Activated naive CD8-positive, alpha-beta T cell treated with anti-CD3 and anti-CD28 coated beads, Interleukin-2, amount 10 ng/mL, durations not matched to agents 7 days and 5 days (primary cell): ENCODE data around the gene CRCP. TPM values are rescaled to one million over a fixed set of nuclear protein-coding genes. Genes with fewer than 3 reads are reported as not detected.
"Not testable (repeated sequence)": the region's sequence is repeated elsewhere in the genome, so short reads cannot be mapped to it uniquely, and the experiment has no call there.

ENCODE experiments used
- ATAC-seq: fragments of 150-1000 bp; cut with Tn5 transposase; one replicate; pipeline ENCODE4 v1.10.0; 2021; ENCODE audit warnings: low read depth, moderate library complexity
- POLR2A ChIA-PET: fragments of 350-600 bp; sonication (Branson Sonifier 250); formaldehyde crosslinking; loops from one replicate; lab custom pipeline; 2021; ENCODE audit warnings: antibody characterized with exemption; lab: Charles Lee
- DNase-seq: peaks from one replicate; pipeline ENCODE4 v3.0.0; 2021
- H3K27ac Mint-ChIP-seq: one replicate; pipeline ENCODE4 v1.8.0; 2022; ENCODE audit warnings: mild to moderate bottlenecking, mixed read lengths
- H3K27me3 Mint-ChIP-seq: one replicate; pipeline ENCODE4 v1.8.0; 2022; ENCODE audit warnings: mild to moderate bottlenecking, moderate library complexity, mixed read lengths
- H3K36me3 Mint-ChIP-seq: one replicate; pipeline ENCODE4 v1.8.0; 2021; ENCODE audit warnings: mild to moderate bottlenecking, mixed read lengths
- H3K4me1 Mint-ChIP-seq: one replicate; pipeline ENCODE4 v1.8.0; 2021; ENCODE audit warnings: mixed read lengths
- H3K4me3 Mint-ChIP-seq: one replicate; pipeline ENCODE4 v1.8.0; 2022; ENCODE audit warnings: mild to moderate bottlenecking, moderate library complexity, mixed read lengths
- H3K9me3 Mint-ChIP-seq: one replicate; pipeline ENCODE4 v1.8.0; 2021; ENCODE audit warnings: mixed read lengths
- total RNA-seq, 2 experiments: library from RNA; stranded (reverse); gene quantifications; one replicate each; pipeline ENCODE4 v1.2.3, GENCODE V29; 2021

Gene CRCP
- total RNA-seq, 2 experiments from 2014 or later, result 30.2 to 31.5 TPM

DNA sequence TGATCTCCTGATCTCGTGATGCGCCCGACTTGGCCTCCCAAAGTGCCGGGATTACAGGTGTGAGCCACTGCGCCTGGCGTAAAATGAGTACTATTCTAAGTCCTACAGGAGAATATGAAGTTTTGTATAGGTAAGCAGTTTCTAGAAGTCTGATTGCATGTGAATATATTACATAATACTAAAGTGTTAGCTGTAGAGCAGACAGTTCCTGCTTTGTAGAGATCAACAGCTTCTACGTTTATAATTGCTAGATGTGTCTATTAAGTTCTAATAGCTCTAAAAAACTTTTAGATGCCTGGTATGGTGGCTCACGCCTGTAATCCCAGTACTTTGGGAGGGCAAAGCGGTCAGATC is 8.5 kb downstream of the CRCP start:
- Mint-ChIP-seq H3K9me3 (no peaks in the 10 kb centered on the region), H3K4me3 (no peak overlapping the region), H3K36me3 (peaks cover 4% of the 10 kb centered on the region), H3K27me3 (no peaks in the 10 kb centered on the region), H3K4me1 (peaks cover 30% of the 10 kb centered on the region), H3K27ac (no peak overlapping the region)
- ATAC-seq (no peak), DNase-seq (no peak)
- POLR2A ChIA-PET, result no interaction called here

DNA sequence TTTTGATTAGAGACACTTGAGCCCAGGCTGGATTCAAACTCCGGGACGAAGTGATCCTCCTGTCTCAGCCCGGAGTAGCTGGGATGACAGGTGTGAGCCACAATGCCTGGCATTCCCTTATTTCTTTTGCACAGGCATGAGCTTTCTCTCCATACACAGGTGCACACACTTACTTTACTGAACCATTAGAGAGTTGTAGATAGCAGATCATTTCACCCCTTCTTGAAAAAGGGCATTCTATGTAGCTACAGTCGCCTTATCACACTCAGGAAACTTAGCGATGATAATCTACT is 9.9 kb downstream of the CRCP start:
- H3K9me3 Mint-ChIP-seq, DNase-seq, ATAC-seq, H3K36me3 Mint-ChIP-seq, H3K4me3 Mint-ChIP-seq, H3K27me3 Mint-ChIP-seq: not testable (repeated sequence)
- Mint-ChIP-seq H3K4me1 (peaks cover 25% of the 10 kb centered on the region), H3K27ac (peak overlapping the region; percentile 59)
- POLR2A ChIA-PET, result interaction anchor here (1.0 to 2.6 kb wide), 2 partner anchors 9 kb away, joined by 4 to 10 read pairs; partner anchors contain the start of gene CRCP

DNA sequence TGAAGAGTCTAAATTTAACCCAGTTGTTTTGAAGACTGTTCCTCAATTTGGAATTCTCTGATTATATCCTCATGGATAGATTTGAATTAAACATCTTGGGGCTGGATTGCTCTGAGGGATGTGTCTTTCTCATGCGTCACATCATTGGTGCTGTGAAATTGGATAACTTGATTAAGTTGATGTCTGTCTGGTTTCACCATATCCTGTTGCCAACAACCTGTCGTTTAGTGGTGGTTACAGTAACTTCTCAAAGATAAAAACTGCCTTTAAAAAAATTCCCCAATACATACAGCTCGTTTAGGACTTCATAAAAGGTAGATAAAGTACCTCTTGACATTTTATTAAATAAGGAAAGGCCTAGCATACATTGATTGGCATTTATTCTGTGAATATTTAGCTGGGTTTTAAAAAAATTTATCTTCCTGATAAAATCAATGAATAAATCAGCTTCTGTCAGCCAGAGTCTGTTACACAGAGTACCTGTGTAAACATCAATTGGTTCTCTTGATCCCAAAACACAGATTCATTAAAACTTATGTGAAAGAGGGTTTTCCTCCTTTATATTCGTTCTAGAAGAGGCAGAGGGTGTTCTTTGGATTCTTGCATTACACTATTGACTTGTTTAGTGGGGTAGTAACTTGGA is 10.5 kb downstream of the CRCP start:
- Mint-ChIP-seq H3K4me1 (peaks cover 28% of the 10 kb centered on the region), H3K27me3 (no peaks in the 10 kb centered on the region), H3K9me3 (no peaks in the 10 kb centered on the region), H3K36me3 (peaks cover 4% of the 10 kb centered on the region), H3K4me3 (no peak overlapping the region), H3K27ac (peak overlapping the region; percentile 64)
- no peak for ATAC-seq
- no peak for DNase-seq
- POLR2A ChIA-PET, result interaction anchor here (2.6 kb wide), 1 partner anchor 10 kb away, joined by 10 read pairs; the partner anchor contains the start of gene CRCP

DNA sequence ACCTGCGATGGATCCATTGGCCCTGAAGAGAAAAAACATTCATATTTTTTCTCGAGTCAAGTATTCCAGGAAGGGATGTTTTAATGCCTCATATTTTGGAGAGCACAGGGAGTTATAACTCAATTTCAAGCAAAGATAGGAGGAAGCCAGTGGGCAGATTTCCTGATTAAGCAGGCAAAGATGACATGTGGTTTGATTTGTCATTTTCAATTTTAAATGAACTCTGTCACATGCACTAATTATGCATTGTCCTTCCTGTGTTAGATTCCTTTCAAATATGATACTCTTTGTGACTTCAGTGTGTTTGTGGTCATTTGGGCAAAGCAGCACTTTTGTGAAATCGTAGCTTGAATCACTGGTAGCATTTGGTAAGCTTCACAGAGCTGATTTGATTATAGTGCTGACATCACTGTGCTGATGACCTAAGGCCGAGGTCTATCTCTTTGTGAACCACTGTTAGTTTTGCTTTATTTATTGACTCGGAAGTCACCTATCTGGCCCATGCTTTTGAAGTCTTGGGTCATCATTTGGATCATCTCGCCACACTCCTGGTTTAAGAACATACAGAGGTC is 11.2 kb downstream of the CRCP start:
- not testable (repeated sequence) for H3K9me3 Mint-ChIP-seq, H3K27me3 Mint-ChIP-seq, DNase-seq, H3K36me3 Mint-ChIP-seq, ATAC-seq
- Mint-ChIP-seq H3K27ac (peak overlapping the region; percentile 30), H3K4me1 (peaks cover 28% of the 10 kb centered on the region), H3K4me3 (peak overlapping the region; percentile 13)
- POLR2A ChIA-PET, result interaction anchor here (2.6 kb wide), 1 partner anchor 11 kb away, joined by 10 read pairs; the partner anchor contains the start of gene CRCP

DNA sequence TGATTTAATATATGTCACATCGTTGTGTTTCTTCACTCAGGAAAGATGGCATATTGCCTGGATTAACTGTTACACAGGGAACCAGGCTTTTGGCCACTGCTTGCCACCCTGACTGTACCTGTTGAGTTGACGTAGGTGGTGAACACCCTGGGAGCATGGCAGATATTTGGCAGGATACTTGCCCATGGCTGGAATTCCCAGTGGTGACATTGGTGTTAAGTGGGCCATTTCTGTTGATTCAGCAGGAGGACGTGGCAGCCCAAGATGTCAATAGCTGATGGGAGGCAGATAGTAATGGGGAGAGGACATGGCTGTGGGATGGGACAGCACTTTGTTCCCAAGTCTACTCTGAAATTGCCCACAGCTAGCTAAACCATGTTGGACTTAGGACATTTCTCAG is 12.5 kb downstream of the CRCP start:
- peaks cover 10% of the 10 kb centered on the region for H3K36me3 Mint-ChIP-seq
- H3K27ac Mint-ChIP-seq, ATAC-seq, H3K27me3 Mint-ChIP-seq, H3K9me3 Mint-ChIP-seq, DNase-seq, H3K4me3 Mint-ChIP-seq: not testable (repeated sequence)
- POLR2A ChIA-PET, result interaction anchor here (1.2 kb wide), 1 partner anchor 13 kb away, joined by 3 read pairs; the partner anchor contains the start of gene CRCP
- H3K4me1 Mint-ChIP-seq, result peaks cover 28% of the 10 kb centered on the region

DNA sequence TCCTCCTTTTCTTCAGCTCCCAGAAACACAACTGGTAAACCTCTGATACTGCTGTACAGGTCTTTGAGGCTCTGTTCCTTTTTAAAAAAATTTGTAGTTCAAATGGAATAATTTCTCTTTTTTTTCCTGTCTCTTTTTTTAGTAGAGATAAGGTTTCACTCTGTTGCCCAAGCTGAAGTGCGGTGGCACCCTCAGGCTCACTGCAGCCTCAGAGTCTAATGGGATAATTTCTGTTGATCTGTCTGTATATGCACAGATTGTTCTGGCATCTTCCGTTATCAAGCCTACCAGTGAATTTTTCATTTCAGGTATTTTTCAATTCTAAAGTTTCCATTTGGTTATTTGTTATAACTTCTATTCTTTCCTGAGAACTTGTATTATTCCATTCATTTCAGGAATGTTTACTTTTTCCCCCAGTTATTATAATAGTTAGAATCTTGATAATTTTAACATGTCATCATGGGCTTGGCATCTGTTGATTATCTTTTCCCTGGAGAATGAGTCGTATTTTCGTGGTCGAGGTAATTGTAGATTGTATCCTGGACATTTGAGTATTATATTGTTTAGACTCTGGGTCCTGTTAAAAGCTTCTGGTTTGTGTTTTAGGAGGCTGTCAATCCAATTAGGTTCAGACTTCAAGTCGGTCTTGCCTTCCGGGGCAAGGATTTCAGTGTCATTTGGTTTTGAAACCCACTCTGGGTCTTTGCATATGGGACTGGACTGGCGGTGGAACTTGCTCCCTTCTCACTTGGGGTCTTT is 24.5 kb downstream of the CRCP start:
- no peak for ATAC-seq
- DNase-seq, result no peak
- POLR2A ChIA-PET, result no interaction called here
- Mint-ChIP-seq H3K9me3 (no peaks in the 10 kb centered on the region), H3K36me3 (peaks cover 28% of the 10 kb centered on the region), H3K4me3 (no peak overlapping the region), H3K27ac (no peak overlapping the region), H3K27me3 (no peaks in the 10 kb centered on the region), H3K4me1 (peaks cover 3% of the 10 kb centered on the region)

DNA sequence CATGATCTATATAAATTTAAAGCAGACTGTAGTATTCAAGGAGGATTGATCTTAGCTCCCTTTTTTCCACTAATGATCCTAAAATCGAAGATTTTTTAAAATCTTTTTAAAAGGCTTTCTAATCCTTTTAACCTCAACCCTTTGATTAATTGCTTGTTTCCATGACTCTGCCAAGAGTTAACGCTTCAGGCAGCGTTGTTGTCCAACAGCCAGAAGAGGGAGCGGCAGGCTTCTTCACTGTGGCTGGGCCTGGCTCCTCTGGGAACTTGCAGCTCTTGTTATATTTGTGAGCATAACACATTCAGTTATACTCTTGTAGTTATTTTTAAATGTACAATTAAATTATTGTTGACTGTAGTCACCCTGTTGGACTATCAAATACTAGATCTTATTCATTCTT is 26.3 kb downstream of the CRCP start:
- no peak overlapping the region for H3K4me3 Mint-ChIP-seq
- peaks cover 27% of the 10 kb centered on the region for H3K36me3 Mint-ChIP-seq
- H3K27me3 Mint-ChIP-seq, result no peaks in the 10 kb centered on the region
- H3K9me3 Mint-ChIP-seq, result no peaks in the 10 kb centered on the region
- H3K4me1 Mint-ChIP-seq, result peaks cover 3% of the 10 kb centered on the region
- DNase-seq (no peak), ATAC-seq (no peak)
- H3K27ac Mint-ChIP-seq, result no peak overlapping the region
- POLR2A ChIA-PET, result interaction anchor here (0.5 kb wide), 1 partner anchor 27 kb away, joined by 3 read pairs; no protein-coding TSS in a partner anchor

DNA sequence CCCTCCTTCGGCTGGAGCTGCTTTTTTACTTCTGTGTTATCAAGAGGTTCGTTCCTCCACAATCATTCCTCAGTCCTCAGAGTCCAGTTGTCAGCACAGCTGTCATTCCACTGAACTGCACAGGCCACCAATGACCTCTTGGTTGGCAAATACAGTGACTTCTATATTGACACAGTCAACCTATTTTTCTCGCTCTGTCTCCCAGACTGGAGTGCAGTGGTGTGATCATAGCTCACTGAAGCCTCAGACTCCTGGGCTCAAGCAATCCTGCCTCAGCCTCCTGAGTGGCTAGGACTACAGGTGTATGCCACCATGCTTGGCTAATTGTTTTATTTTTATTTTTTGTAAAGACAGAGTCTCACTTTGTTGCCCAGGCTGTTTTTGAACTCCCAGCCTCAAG is 27.7 kb downstream of the CRCP start:
- ATAC-seq, result no peak
- H3K4me1 Mint-ChIP-seq, result peaks cover 3% of the 10 kb centered on the region
- H3K4me3 Mint-ChIP-seq, result no peak overlapping the region
- no peaks in the 10 kb centered on the region for H3K27me3 Mint-ChIP-seq
- H3K27ac Mint-ChIP-seq, result peak overlapping the region; percentile 32
- POLR2A ChIA-PET, result no interaction called here
- DNase-seq, result no peak
- H3K36me3 Mint-ChIP-seq, result peaks cover 33% of the 10 kb centered on the region
- H3K9me3 Mint-ChIP-seq, result no peaks in the 10 kb centered on the region

DNA sequence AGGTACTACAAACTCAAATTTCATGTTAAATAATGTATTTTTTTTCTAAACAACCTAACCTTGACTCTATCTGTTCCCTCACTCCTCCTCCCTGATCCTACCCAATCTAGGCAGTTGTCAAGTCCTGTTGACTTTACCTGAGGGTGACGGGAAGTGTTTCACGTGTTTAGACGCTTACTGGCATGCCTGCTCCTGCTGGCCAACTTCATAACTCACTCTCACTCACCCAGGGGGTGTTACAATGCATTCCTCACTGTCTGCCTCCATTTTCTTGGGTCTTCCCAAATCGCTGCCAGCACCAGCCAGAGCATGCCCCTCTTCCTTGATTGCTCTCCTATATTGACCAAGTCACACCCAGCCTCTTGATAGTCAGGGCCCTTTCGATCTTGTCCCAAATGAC is 28.3 kb downstream of the CRCP start:
- Mint-ChIP-seq H3K36me3 (peaks cover 32% of the 10 kb centered on the region), H3K27me3 (no peaks in the 10 kb centered on the region), H3K9me3 (no peaks in the 10 kb centered on the region), H3K4me1 (peaks cover 3% of the 10 kb centered on the region), H3K27ac (peak overlapping the region; percentile 52), H3K4me3 (no peak overlapping the region)
- ATAC-seq (no peak), DNase-seq (no peak)
- POLR2A ChIA-PET, result no interaction called here

DNA sequence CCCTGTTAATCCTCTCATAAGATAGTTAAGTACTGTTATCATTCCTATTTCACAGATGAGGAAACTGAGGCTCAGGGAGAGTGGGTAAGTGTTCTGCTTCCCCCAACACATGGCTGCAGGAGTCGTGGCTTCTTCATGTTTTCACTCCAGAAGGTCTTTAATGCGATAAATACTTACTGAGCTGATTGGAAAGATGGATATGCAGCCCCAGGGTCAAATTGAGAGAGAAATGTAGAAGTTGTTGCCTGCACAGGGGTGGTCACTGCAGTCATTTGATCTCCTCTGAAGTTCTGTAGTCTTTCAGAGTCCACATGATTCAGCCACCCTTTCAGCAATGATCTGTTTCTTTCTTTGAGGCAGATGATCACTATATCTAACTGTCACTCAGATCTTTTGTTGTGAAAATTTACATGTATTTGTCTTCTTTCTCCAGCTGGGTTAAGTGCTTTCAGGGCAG is 29.3 kb downstream of the CRCP start:
- ATAC-seq (no peak), DNase-seq (no peak)
- Mint-ChIP-seq H3K36me3 (peaks cover 37% of the 10 kb centered on the region), H3K4me3 (no peak overlapping the region), H3K27ac (no peak overlapping the region), H3K27me3 (no peaks in the 10 kb centered on the region), H3K9me3 (no peaks in the 10 kb centered on the region), H3K4me1 (peaks cover 6% of the 10 kb centered on the region)
- POLR2A ChIA-PET, result no interaction called here

DNA sequence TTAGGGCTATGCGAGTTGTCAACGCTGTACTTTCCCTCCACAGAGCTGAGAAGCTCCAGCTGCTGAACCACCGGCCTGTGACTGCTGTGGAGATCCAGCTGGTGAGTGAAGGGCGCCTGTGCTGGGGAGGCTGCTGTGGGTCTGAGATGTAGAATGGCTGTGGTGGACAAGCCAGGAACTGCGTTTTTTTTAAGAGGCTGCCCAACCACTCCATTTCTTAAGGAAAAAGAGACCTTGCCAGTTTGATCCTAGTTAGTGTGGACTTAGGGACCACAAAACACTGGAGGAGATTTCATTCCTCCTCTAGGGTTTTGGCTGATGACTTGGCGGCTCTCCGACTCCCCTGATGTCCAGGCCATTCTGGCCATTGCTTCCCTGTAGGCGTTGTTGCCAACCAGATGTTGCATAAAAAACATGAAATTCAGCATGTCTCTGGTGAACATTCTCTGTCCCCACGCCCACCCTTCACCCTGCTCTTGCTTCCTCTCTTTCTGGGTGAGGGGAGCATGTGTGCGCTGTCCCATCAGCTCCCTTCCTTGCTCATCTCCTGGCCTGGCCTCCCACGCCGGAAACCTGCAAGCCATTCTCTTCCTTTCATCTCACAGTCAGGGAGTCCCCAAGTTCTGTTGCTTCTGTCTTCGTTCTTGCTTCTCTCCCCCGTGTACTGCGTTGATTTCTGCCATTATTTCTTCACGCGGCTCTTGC is 30.9 kb downstream of the CRCP start:
- Mint-ChIP-seq H3K27me3 (no peaks in the 10 kb centered on the region), H3K27ac (peak overlapping the region; percentile 61), H3K36me3 (peaks cover 44% of the 10 kb centered on the region), H3K4me1 (peaks cover 13% of the 10 kb centered on the region), H3K9me3 (no peaks in the 10 kb centered on the region), H3K4me3 (no peak overlapping the region)
- DNase-seq, result no peak
- POLR2A ChIA-PET, result no interaction called here
- ATAC-seq, result no peak

DNA sequence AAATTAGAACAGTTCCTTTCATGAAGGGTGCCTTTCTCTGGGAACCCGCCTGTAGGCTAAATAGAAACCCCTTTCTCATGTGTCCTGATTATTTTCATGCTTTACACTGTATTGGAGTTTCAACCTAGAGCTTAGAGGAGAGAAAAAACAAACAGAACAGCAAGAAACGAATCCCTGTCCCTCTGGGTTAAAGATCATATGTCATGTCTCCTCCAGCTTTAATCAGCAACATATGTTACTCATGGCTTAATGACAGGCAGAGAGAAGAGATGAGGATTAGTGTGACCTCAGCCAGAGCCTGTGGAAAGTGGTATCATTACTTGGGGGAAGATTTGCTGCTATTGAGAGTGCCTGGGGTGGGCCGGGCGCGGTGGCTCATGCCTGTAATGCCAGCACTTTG is 32.1 kb downstream of the CRCP start:
- Mint-ChIP-seq H3K9me3 (no peaks in the 10 kb centered on the region), H3K36me3 (peaks cover 43% of the 10 kb centered on the region)
- no peak for ATAC-seq

DNA sequence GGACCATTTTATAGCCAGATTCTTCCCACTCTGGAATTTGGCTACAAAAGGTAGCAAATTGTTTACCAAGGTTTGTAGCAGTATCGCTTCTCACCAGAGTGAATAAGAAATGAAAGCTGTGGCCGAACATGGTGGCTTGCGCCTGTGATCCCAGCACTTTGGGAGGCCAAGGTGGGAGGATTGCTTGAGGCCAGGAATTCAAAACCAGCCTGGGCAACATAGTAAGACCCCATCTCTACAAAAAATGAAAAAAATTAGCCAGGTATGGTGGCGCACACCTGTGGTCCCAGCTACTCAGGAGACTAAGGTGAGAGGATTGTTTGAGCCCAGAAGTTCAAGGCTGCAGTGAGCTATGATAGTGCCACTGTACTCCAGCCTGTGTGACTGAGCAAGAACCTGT is 33.0 kb downstream of the CRCP start:
- H3K27ac Mint-ChIP-seq, POLR2A ChIA-PET, H3K27me3 Mint-ChIP-seq, DNase-seq, H3K9me3 Mint-ChIP-seq, ATAC-seq, H3K4me3 Mint-ChIP-seq: not testable (repeated sequence)
- Mint-ChIP-seq H3K4me1 (peaks cover 15% of the 10 kb centered on the region), H3K36me3 (peaks cover 48% of the 10 kb centered on the region)

More for the DNA sequence above, 32.1 kb downstream of the CRCP start:
- H3K4me1 Mint-ChIP-seq, result peaks cover 15% of the 10 kb centered on the region
- POLR2A ChIA-PET, result no interaction called here
- no peak overlapping the region for H3K4me3 Mint-ChIP-seq
- no peak for DNase-seq
- no peak overlapping the region for H3K27ac Mint-ChIP-seq
- no peaks in the 10 kb centered on the region for H3K27me3 Mint-ChIP-seq
